GM12892 (cell line): ENCODE data around the gene CRTC1.
"Not testable (repeated sequence)": the region's sequence is repeated elsewhere in the genome, so short reads cannot be mapped to it uniquely, and the experiment has no call there.

Experiments used
- POLR2A ChIP-seq: IDR thresholded peaks from 2 replicates; pipeline ENCODE4 v1.6.1; 2011; ENCODE audit warnings: low read depth, low read length, control low read depth
- POLR2AphosphoS5 ChIP-seq: IDR thresholded peaks from 2 replicates; pipeline ENCODE4 v1.6.1; 2011; ENCODE audit warnings: low read depth, low read length, control low read depth
- TAF1 ChIP-seq: IDR thresholded peaks from 2 replicates; pipeline ENCODE4 v1.6.1; 2011; ENCODE audit warnings: low read depth, mild to moderate bottlenecking, control low read depth, low read length, borderline replicate concordance

- TF ChIP-seq POLR2A, POLR2AphosphoS5, TAF1: not testable (repeated sequence)
These were observed 128.2 kb downstream of the CRTC1 start for GRCh38 chr19:18811638-18812037.
